Aorta (tissue), 5 donors: ENCODE data around the gene FBXO2. TPM values are rescaled to one million over a fixed set of nuclear protein-coding genes. Genes with fewer than 3 reads are reported as not detected.

Experiments
- ATAC-seq: fragments of 200-7000 bp; cut with Tn5 transposase; one replicate; pipeline ENCODE4 v1.9.1; 2022; ENCODE audit warnings: moderate library complexity; ENCODE audit not compliant: low FRiP score
- DNase-seq, 2 donors: peaks; one replicate each; pipeline ENCODE4 v3.0.0-alpha.2; 2020
- H3K27ac ChIP-seq, 2 donors: one replicate each; pipeline ENCODE4 v1.5.1; 2013; ENCODE audit warnings: low read length in 2 of 2, mild to moderate bottlenecking in 2 of 2, moderate library complexity in 2 of 2, control low read depth in 1 of 2, inconsistent platforms in 1 of 2, low read depth in 1 of 2
- H3K27me3 ChIP-seq, 2 donors: one replicate each; pipeline ENCODE4 v1.6.1; 2013; ENCODE audit warnings: control low read depth in 1 of 2, low read length in 1 of 2, mild to moderate bottlenecking in 1 of 2, moderate library complexity in 1 of 2; ENCODE audit not compliant: insufficient read depth in 2 of 2, control insufficient read depth in 1 of 2
- H3K36me3 ChIP-seq, 2 donors: one replicate each; pipeline ENCODE4 v1.6.1; 2013; ENCODE audit warnings: control low read depth in 1 of 2, low read length in 1 of 2, mild to moderate bottlenecking in 1 of 2; ENCODE audit not compliant: insufficient read depth in 2 of 2, control insufficient read depth in 1 of 2
- H3K4me1 ChIP-seq, 2 donors: one replicate each; pipeline ENCODE4 v1.6.1; 2013; ENCODE audit warnings: low read length in 2 of 2, control low read depth in 1 of 2, mild to moderate bottlenecking in 1 of 2, moderate library complexity in 1 of 2; ENCODE audit not compliant: insufficient read depth in 2 of 2, control insufficient read depth in 1 of 2
- H3K4me3 ChIP-seq, 2 donors: one replicate each; pipeline ENCODE4 v1.5.1; 2013; ENCODE audit warnings: low read length in 2 of 2, control low read depth in 1 of 2, mild to moderate bottlenecking in 1 of 2
- H3K9me3 ChIP-seq: one replicate; pipeline ENCODE4 v1.6.1; 2013; ENCODE audit warnings: mild to moderate bottlenecking, low read length; ENCODE audit not compliant: control insufficient read depth
- WGBS, 2 donors: extraction: QIAGEN DNeasy Blood & Tissue Kit; methylation state at CpG; one replicate each; pipeline ENCODE4 v1.1.7; 2013; 5-methylcytosine and 5-hydroxymethylcytosine counted together
- intact Hi-C, 2 donors: fragments of 100-400 bp; cut with DNase I; formaldehyde crosslinking; loops; one replicate each; pipeline versions ENCODE4 v1.14.2 to v1.15.0; 2022
- polyA plus RNA-seq, 2 donors: library from polyadenylated mRNA; stranded (reverse); fragments of 200-250 nt; gene quantifications; one replicate each; pipeline ENCODE4 v1.2.3, GENCODE V29; 2013
- total RNA-seq, 2 donors: library from RNA; stranded (reverse); fragmentation: NEBNext Ultra II Directional; extraction: Animal tissue kit (Norgen Biotek cat#: 25700); gene quantifications; one replicate each; pipeline ENCODE4 v1.2.1, GENCODE V29; 2021
- donor health status: healthy with polysubstance abuse.
- donor health status: Bipolar disorder and iron deficiency.
- donor health status: DM: no; HTN: no; CAD: no.
- donor health status: DM: no; HTN: no; CAD: no.
- donor health status: DM: yes; HTN: yes; CAD: no.

FBXO2 gene
- total and polyA plus RNA-seq, 4 donors, result 0.87 to 9.8 (median 4.5) TPM

- intact Hi-C loops, result loop anchor here in 1 of 2 donors (5.0 kb wide), 1 partner anchor 103 kb away; no protein-coding TSS in a partner anchor
- no peaks in the 10 kb centered on the region for H3K4me1 ChIP-seq
- DNase-seq, result no peak
- H3K27me3 ChIP-seq, result no peaks in the 10 kb centered on the region
- H3K27ac ChIP-seq, result no peak overlapping the region
- H3K4me3 ChIP-seq, result no peak overlapping the region
- H3K36me3 ChIP-seq, result no peaks in the 10 kb centered on the region
- ATAC-seq, result no peak
- no peaks in the 10 kb centered on the region for H3K9me3 ChIP-seq
- 69 to 70% methylated on average over 7 of the region's 7 CpGs for WGBS, 2 donors
Observed at GRCh38 chr1:11684070-11684469, 29.8 kb upstream of the FBXO2 start.

- H3K4me3 ChIP-seq, result no peak overlapping the region
- H3K27me3 ChIP-seq, result no peaks in the 10 kb centered on the region
- no peaks in the 10 kb centered on the region for H3K9me3 ChIP-seq
- no peak overlapping the region for H3K27ac ChIP-seq
- intact Hi-C loops, result loop anchor here in 1 of 2 donors (5.0 kb wide), 1 partner anchor 105 kb away; no protein-coding TSS in a partner anchor
- WGBS, 2 donors, result 8 to 14% methylated on average over 1 of the region's 1 CpG
- H3K36me3 ChIP-seq, result no peaks in the 10 kb centered on the region
- H3K4me1 ChIP-seq, result no peaks in the 10 kb centered on the region
- ATAC-seq, result no peak
- DNase-seq, result no peak
Observed at GRCh38 chr1:11682799-11683198, 28.6 kb upstream of the FBXO2 start.

DNA sequence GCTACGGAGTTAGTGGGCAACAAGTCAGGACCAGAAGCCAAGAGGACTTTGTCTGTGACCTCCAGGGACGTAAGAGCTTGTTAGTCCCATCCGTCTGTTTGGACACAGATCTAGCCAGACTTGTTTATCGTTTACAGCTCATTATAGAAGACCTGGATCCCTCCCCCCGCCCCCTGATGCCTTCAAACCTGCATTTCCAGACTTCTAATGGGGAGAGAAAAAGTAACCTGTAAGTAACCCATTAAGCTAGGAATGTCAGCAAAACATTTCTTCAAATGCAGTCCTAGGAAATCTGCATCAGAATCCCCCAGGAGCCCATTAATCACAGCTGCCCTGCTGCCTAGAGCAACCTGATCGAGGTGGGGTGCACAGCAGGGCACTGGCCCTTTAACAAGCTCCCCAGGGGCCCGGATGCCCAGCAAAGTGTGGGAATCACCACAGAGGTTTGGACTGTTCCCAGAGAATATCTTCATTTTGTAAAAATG is 28.1 kb upstream of the FBXO2 start:
- Histone ChIP-seq H3K36me3 (no peaks in the 10 kb centered on the region), H3K4me1 (no peaks in the 10 kb centered on the region), H3K9me3 (no peaks in the 10 kb centered on the region), H3K27ac (no peak overlapping the region), H3K4me3 (no peak overlapping the region), H3K27me3 (no peaks in the 10 kb centered on the region)
- intact Hi-C loops, result loop anchor here in 1 of 2 donors (5.0 kb wide), 1 partner anchor 105 kb away; no protein-coding TSS in a partner anchor
- DNase-seq, result no peak
- ATAC-seq, result no peak
- WGBS, 2 donors, result 39 to 46% methylated on average over 7 of the region's 7 CpGs

DNA sequence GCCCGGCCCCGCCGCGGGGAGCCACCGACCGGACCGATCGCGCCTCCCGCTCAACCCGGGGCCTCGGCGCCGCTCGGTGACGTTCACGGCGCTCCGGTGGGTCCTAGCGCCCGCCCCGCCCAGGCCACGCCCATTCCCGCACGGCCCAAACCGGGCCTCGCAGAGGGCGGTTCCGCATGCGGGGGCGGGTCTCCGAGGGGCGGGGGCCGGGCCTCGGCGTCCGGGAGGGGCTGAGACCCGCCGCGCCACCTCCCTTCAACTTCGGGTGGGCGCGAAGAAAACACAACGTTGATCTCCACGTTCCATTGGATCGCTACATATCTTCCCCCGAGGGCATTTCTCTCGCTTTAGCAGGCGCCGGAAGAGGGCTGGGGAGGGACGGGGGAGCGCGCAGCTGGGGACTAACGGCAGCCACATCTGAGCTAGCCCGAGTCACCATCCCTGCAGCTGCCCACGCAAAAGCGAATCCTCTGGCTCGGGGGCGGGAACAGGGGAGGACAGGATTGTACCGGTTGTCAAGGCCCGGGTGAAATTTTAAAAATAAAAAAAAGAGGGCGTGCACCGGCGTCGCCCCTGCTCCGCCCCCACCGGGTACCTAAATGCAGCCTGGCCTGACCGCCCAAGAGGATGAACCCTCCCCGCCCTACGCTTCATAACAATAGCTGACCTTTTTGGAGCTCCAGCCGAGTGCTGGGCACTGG is 27.0 kb upstream of the FBXO2 start, which contains the start of gene MAD2L2:
TSS of gene MAD2L2 (minus strand) at position 78 of the 701 bp plus-strand sequence. CDS start 547 bp downstream, outside the sequence.
- intact Hi-C loops, result loop anchor here in 1 of 2 donors (5.0 kb wide), 1 partner anchor 106 kb away; no protein-coding TSS in a partner anchor
- peak; percentile 98 for ATAC-seq
- WGBS, 2 donors, result 0 to 1% methylated on average over 57 to 71 of the region's 71 CpGs

DNA sequence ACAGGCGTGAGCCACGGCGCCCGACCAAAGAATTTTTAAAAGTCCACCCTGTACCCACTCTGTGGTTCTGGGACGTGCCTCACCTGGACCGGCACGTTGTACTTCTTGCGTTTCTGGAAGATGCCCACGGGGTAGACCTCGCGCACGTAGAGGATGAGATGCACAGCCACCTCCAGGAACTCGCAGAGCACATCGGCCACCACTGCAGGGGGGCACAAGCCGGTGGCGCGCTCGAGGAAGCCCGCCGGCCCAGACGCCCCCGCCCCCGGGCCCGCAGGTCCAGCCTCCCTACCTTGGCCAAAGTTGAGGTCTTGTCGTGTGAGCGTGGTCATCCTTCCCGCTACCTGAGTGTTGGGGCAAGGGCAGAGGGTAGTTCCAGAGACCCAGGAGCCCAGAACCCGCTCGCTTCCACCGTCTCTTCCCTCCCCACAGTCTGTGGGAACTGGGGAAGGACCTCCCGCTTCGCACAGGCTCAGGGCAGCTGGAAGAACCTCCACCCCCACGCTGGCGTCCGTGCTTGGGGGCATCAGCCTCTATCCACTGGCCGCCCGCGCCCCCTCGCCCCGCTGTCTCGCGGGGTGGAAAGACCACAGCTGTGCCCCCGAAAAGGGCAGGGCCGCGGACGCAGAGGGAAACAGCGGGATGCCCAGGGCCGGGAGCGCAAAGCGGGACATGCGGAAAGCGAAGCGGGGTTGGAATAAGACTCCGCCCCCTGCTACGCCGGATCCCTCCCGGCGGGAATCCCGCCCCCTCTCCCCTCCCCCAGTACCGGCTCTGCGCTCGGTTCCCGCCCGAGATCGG is 26.2 kb upstream of the FBXO2 start:
- intact Hi-C loops, result loop anchor here in 1 of 2 donors (5.0 kb wide), 1 partner anchor 107 kb away; no protein-coding TSS in a partner anchor
- no peaks in the 10 kb centered on the region for H3K4me1 ChIP-seq
- DNase-seq (peak in 1 of 2 donors; percentile 85), ATAC-seq (peak; percentile 54)
- peak overlapping the region in 1 of 2 donors; percentile 22 for H3K27ac ChIP-seq
- H3K9me3 ChIP-seq, result no peaks in the 10 kb centered on the region
- peaks cover 0 to under 1% of the 10 kb centered on the region in 2 donors for H3K36me3 ChIP-seq
- 7 to 8% methylated on average over 54 to 65 of the region's 65 CpGs for WGBS, 2 donors
- no peaks in the 10 kb centered on the region for H3K27me3 ChIP-seq
- peak overlapping the region; percentile 71 to 88 for H3K4me3 ChIP-seq

More for the DNA sequence above, 27.0 kb upstream of the FBXO2 start, which contains the start of gene MAD2L2:
- H3K4me3 ChIP-seq, result peak within 1 kb of the TSS; percentile 71 to 88
- no peaks in the 10 kb centered on the region for H3K4me1 ChIP-seq
- DNase-seq, result peak; percentile 94 to 97
- no peaks in the 10 kb centered on the region for H3K9me3 ChIP-seq
- H3K27ac ChIP-seq, result peak within 1 kb of the TSS in 1 of 2 donors; percentile 22
- H3K27me3 ChIP-seq, result no peaks in the 10 kb centered on the region
- no peaks in the 10 kb centered on the region for H3K36me3 ChIP-seq

DNA sequence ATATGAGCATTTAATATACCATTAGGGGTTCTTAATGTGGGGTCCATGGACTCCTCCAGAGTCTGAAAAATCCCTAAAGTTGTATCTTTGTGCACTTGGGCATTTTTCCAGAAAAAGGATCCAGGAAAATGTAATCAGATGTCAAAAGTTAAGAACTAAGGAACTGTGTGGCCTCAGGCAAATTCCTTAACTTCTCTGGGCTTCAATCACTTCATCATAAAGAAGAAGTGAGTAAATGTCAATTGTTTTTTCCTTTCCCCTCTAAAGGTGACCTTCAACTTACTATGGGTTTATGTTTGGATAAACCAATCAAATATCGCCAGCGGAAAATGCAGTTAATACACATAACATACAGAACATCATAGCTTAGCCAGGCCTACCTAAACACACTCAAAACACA is 24.2 kb upstream of the FBXO2 start:
- intact Hi-C loops, result no loop called here
- Histone ChIP-seq H3K4me3 (no peak overlapping the region), H3K36me3 (peaks cover 0 to 2% of the 10 kb centered on the region in 2 donors), H3K27ac (no peak overlapping the region), H3K9me3 (no peaks in the 10 kb centered on the region), H3K27me3 (no peaks in the 10 kb centered on the region), H3K4me1 (no peaks in the 10 kb centered on the region)
- DNase-seq, result no peak
- 96 to 98% methylated on average over 2 of the region's 2 CpGs for WGBS, 2 donors
- ATAC-seq, result no peak

GRCh38 chr1:11676386-11677103 is 22.3 kb upstream of the FBXO2 start:
- intact Hi-C loops, result no loop called here
- 83 to 87% methylated on average over 10 of the region's 10 CpGs for WGBS, 2 donors
- Histone ChIP-seq H3K9me3 (no peaks in the 10 kb centered on the region), H3K4me1 (no peaks in the 10 kb centered on the region), H3K27ac (no peak overlapping the region), H3K4me3 (no peak overlapping the region), H3K27me3 (no peaks in the 10 kb centered on the region), H3K36me3 (peaks cover 0 to 2% of the 10 kb centered on the region in 2 donors)
- ATAC-seq (no peak), DNase-seq (no peak)

DNA sequence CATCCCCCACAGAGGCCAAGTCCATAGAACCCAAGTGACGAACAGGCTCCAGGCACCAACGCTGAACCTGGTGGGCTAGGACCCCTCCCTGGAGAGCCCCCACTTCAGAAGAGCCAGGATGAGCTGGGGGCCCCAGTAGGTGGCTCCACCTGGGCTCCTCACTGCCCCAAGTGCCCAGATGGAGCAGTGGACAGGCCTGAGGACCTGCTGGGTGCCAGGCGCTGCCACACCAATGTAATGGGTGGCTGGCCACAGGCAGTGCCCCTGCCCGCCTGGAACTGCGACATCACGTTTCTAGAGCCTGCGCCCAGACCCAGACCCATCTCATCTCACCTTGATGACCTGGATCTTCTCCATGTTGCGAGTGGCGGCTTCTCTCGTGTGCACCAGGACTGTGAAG is 21.1 kb upstream of the FBXO2 start:
- 96 to 97% methylated on average over 10 of the region's 10 CpGs for WGBS, 2 donors
- Histone ChIP-seq H3K4me1 (no peaks in the 10 kb centered on the region), H3K4me3 (no peak overlapping the region), H3K9me3 (no peaks in the 10 kb centered on the region), H3K27me3 (no peaks in the 10 kb centered on the region), H3K36me3 (peaks cover 0 to 2% of the 10 kb centered on the region in 2 donors), H3K27ac (no peak overlapping the region)
- ATAC-seq (no peak), DNase-seq (no peak)
- intact Hi-C loops, result no loop called here
